ENCODE data around the gene SEC16B.

Gene SEC16B

DNA sequence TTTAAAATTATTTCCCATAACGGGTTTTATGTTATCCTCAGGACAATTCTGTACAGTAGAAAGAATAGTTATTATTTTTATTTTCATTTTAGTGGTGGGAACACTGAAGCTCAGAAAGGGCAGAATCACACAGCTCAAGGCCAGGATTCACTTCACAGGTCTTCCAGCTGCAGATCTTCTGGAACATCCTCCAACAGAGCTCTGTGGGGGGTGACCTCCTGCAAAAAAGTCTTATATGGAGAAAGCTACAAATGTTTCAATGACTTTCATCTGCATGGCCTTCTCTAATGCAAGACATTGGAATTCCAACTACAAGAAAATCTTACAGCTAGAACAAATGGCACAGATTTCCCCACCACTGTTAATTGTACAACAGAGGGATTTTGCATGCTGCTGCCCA lies 64.2 kb downstream of the SEC16B start:
- DNase-seq: no peak

DNA sequence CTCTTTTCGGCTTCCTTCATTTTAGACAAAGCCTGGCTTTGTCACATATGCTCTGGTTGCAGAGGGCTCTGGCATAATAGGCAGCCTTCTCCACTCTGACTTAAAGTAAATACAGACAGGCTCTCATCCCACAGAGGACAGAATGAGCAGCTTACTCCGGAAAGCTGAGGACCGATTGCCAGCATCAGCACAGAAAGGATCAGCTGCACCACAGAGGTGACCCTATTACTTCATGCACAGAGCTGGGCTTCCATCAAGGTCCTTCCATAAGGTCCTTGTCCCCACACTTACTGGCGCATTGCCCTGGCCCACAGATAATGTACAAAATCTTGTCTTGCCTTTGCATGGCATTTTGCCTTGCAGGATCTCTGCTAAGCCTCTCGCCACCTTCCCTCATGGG lies 67.6 kb downstream of the SEC16B start:
- no peak for DNase-seq

DNA sequence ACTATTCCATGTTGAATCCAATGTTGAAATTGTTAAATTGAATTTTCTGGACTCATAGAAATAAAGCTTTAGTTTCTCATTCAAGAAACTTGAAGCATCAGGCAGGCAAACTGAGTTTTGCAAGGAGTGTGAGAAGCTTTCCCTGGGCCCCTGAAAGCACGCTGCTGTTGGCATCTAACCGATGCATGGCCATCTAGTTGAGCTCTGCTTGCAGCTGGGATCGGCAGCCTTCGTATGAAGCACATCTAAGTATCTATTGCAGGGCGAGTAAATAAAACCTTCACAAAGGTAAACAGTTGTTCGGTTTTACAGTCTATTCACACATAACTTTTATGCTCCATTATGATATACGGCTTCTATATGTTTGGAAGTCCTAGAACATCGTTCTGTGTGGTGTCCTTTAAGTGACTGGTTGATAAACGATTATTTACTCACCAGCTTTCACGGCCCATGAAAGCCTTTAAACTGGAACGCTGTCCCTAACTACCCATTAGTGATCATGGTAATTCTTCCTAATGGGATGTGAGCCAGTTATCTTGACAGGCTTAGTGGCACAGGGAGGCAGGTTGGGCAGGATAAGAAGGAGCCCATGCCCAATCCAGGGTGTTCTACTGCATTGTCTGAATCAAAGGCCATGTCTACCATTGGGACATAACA lies 71.7 kb downstream of the SEC16B start:
- DNase-seq: no peak

DNA sequence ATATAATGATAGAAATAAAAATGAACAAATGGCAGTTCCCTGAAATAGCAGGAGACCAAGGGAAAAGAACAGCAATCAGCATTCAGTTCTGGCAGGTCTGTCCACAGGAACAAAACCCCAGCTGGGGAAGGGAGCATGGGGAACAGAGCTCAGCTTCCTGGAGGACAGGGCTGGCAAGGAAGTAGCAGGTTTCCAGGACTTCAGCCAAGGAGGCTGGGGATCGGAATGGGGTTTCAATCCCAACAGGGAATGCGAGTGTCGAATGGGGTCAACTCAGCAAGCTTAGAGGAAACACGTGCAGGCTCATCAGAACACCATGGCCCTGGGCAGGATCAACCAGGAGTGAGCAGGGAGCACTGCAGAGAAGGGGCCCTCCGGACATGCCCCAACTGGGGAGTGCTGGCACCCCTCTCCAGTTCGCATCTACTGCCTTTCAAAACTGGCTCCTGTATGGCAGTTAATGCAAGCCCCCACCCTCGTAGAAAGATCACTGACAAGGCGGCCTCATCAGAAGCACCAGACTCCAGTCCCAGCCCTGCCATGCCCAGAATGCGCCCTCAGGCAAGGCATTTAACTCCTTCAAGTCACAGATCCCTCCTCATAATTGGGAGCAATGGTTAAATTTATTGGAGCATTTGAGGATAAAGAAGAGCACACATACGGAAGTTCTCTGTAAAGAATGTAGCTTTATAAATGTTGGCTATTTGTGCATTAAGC lies 72.4 kb downstream of the SEC16B start:
- DNase-seq: no peak
